Measurements from ENCODE around the gene JMJD8. TPM values are rescaled to one million over a fixed set of nuclear protein-coding genes. Genes with fewer than 3 reads are reported as not detected.
"Not testable (repeated sequence)": the region's sequence is repeated elsewhere in the genome, so short reads cannot be mapped to it uniquely, and the experiment has no call there.

The JMJD8 gene
- polyA plus RNA-seq, 3 donors = 28.7 to 45.3 (median 33.5) TPM

DNA sequence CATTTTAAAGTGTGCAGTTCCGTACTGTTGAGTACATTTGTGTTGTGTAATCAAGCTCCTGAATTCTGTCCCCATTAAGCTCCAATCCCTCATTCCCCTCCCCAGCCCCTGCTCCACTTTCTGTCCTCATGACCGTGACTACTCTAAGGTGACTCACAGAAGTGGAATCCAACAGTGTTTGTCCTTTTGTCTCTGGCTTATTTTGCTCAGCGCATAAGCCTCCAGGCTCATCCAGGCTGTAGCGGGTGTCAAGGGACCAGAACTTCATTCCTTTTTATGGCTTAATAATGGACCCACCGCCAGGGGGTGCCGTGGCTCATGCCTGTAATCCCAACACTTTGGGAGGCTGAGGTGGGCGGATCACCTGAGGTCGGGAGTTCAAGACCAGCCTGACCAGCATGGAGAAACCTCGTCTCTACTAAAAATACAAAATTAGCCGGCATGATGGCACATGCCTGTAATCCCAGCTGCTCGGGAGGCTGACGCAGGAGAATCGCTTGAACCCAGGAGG lies 28.7 kb upstream of the JMJD8 start:
- H3K4me2 ChIP-seq (replicated peaks; ENCODE audit: extremely low read depth, low read length, poor library complexity, severe bottlenecking); H3K9me3 Mint-ChIP-seq; H3K4me1 Mint-ChIP-seq; H3K36me3 Mint-ChIP-seq; H3K4me3 ChIP-seq (replicated peaks in 1 of 3; ENCODE audit: low read depth in 2 of 3, low read length in 3 of 3); H2AFZ ChIP-seq (ENCODE audit: insufficient read depth, low read depth, low read length, poor library complexity, severe bottlenecking); H3K9ac ChIP-seq (ENCODE audit: insufficient read depth, low read length, poor library complexity, severe bottlenecking); intact Hi-C loops (cut with micrococcal nuclease); H3K9me3 ChIP-seq (replicated peaks in 1 of 2; ENCODE audit: control insufficient read depth in 1 of 2, insufficient read depth in 1 of 2, low read length in 2 of 2); H3K27ac ChIP-seq (ENCODE audit: low read depth in 1 of 2, low read length in 2 of 2); H3K79me2 ChIP-seq (ENCODE audit: insufficient read depth, low read length); H3K36me3 ChIP-seq (replicated peaks in 1 of 2; ENCODE audit: control insufficient read depth in 1 of 2, insufficient read depth in 2 of 2, low read length in 2 of 2); H4K20me1 ChIP-seq (ENCODE audit: insufficient read depth, low read length): not testable (repeated sequence)
- peak overlapping the region in 1 of 2 donors; percentile 66 for H3K4me3 Mint-ChIP-seq
- TF ChIP-seq, protein P1, sequence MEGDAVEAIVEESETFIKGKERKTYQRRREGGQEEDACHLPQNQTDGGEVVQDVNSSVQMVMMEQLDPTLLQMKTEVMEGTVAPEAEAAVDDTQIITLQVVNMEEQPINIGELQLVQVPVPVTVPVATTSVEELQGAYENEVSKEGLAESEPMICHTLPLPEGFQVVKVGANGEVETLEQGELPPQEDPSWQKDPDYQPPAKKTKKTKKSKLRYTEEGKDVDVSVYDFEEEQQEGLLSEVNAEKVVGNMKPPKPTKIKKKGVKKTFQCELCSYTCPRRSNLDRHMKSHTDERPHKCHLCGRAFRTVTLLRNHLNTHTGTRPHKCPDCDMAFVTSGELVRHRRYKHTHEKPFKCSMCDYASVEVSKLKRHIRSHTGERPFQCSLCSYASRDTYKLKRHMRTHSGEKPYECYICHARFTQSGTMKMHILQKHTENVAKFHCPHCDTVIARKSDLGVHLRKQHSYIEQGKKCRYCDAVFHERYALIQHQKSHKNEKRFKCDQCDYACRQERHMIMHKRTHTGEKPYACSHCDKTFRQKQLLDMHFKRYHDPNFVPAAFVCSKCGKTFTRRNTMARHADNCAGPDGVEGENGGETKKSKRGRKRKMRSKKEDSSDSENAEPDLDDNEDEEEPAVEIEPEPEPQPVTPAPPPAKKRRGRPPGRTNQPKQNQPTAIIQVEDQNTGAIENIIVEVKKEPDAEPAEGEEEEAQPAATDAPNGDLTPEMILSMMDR (IDR thresholded peaks at IDR 0.05) = peak; percentile 41
- peaks cover 11 to 69% of the 10 kb centered on the region in 2 donors for H3K27me3 ChIP-seq (ENCODE audit: control insufficient read depth in 2 of 2, insufficient read depth in 2 of 2, low read length in 2 of 2)
- WGBS (ENCODE audit: insufficient coverage) = 32% methylated on average over 7 of the region's 13 CpGs
- peaks cover 12 to 22% of the 10 kb centered on the region in 2 donors for H3K4me1 ChIP-seq (ENCODE audit: control insufficient read depth in 1 of 2, insufficient read depth in 2 of 2, low read length in 2 of 2)
- peaks cover 44 to 75% (median 61%) of the 10 kb centered on the region in 3 donors for H3K27me3 Mint-ChIP-seq (ENCODE audit: low read depth in 3 of 3)
- peak overlapping the region in 1 of 7 donors; percentile 33 for H3K27ac Mint-ChIP-seq
- DNase-seq = peak; percentile 27 to 51 (median 30)

DNA sequence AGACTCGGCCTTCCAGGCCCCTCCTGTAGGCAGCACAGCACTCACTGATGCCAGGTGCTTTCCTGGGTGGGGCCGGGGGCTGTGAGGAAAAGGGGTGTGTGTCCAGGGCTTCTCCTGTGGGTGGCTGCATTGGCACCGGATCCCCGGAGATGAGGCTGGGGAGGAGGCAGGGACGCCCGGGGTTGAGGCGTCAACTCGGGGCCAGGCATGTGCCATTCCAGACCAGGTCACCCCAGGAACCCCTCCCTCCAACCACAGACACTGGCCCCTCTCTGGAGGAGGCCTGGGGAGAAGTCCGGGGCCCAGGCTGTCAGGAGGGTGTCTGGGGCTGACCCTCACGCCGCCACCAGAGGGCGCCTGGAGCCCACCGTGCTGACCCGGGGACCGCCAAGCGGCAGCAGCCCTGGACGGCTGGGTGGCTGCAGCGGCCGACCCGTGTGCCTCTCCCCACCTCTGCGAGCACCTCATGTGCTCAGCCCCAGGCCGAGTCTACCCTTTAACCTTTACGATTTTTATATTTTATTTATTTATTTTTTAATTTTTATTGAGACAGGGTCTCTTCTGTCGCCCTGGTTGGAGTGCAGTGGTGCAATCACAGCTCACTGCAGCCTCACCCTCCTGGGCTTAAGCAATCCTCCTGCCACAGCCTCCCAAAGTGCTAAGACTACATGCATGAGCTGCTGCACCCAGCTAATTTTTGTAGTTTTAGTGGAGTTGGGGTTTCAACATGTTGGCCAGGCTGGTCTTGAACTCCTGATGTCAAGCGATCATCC lies 27.6 kb upstream of the JMJD8 start:
- no peak overlapping the region for H3K9ac ChIP-seq (ENCODE audit: insufficient read depth, low read length, poor library complexity, severe bottlenecking)
- H3K4me3 Mint-ChIP-seq = no peak overlapping the region
- H3K4me1 Mint-ChIP-seq = peaks cover 8% of the 10 kb centered on the region
- H3K27me3 Mint-ChIP-seq (ENCODE audit: low read depth in 3 of 3) = peaks cover 43 to 74% (median 66%) of the 10 kb centered on the region in 3 donors
- 3% methylated on average over 11 of the region's 25 CpGs for WGBS (ENCODE audit: insufficient coverage)
- H3K27ac ChIP-seq (ENCODE audit: low read depth in 1 of 2, low read length in 2 of 2) = no peak overlapping the region
- intact Hi-C loops (cut with micrococcal nuclease) = loop anchor here (1.0 to 2.0 kb wide), 2 partner anchors 73 to 74 kb away; no protein-coding TSS in a partner anchor
- peaks cover 4 to 9% of the 10 kb centered on the region in 2 donors for H3K9me3 ChIP-seq (replicated peaks in 1 of 2; ENCODE audit: control insufficient read depth in 1 of 2, insufficient read depth in 1 of 2, low read length in 2 of 2)
- peaks cover 12 to 22% of the 10 kb centered on the region in 2 donors for H3K4me1 ChIP-seq (ENCODE audit: control insufficient read depth in 1 of 2, insufficient read depth in 2 of 2, low read length in 2 of 2)
- no peak overlapping the region for H2AFZ ChIP-seq (ENCODE audit: insufficient read depth, low read depth, low read length, poor library complexity, severe bottlenecking)
- H3K36me3 ChIP-seq (replicated peaks in 1 of 2; ENCODE audit: control insufficient read depth in 1 of 2, insufficient read depth in 2 of 2, low read length in 2 of 2) = no peaks in the 10 kb centered on the region
- TF ChIP-seq, protein P1 (IDR thresholded peaks at IDR 0.05) = peak; percentile 95
- no peaks in the 10 kb centered on the region for H4K20me1 ChIP-seq (ENCODE audit: insufficient read depth, low read length)
- H3K36me3 Mint-ChIP-seq = peaks cover 0 to 3% of the 10 kb centered on the region in 2 donors
- H3K9me3 Mint-ChIP-seq = peaks cover 0 to 7% (median 0%) of the 10 kb centered on the region in 7 donors
- no peak overlapping the region for H3K4me3 ChIP-seq (replicated peaks in 1 of 3; ENCODE audit: low read depth in 2 of 3, low read length in 3 of 3)
- peaks cover 13 to 67% of the 10 kb centered on the region in 2 donors for H3K27me3 ChIP-seq (ENCODE audit: control insufficient read depth in 2 of 2, insufficient read depth in 2 of 2, low read length in 2 of 2)
- no peak overlapping the region for H3K4me2 ChIP-seq (replicated peaks; ENCODE audit: extremely low read depth, low read length, poor library complexity, severe bottlenecking)
- H3K27ac Mint-ChIP-seq = no peak overlapping the region
- DNase-seq = peak; percentile 67 to 79 (median 71)
- no peaks in the 10 kb centered on the region for H3K79me2 ChIP-seq (ENCODE audit: insufficient read depth, low read length)
